Measurements from ENCODE around the gene SPTLC3. TPM values are rescaled to one million over a fixed set of nuclear protein-coding genes. Genes with fewer than 3 reads are reported as not detected.

The SPTLC3 gene
- polyA plus RNA-seq, 3 donors: 0.01 TPM; not detected in 2

GRCh38 chr20:13028001-13028400 lies 19.2 kb downstream of the SPTLC3 start:
- no peak overlapping the region for H3K27ac Mint-ChIP-seq
- intact Hi-C loops (cut with micrococcal nuclease): no loop called here
- H3K27me3 Mint-ChIP-seq (ENCODE audit: low read depth in 3 of 3): peaks cover 0 to 2% (median 2%) of the 10 kb centered on the region in 3 donors
- Histone ChIP-seq H3K4me2 (replicated peaks; ENCODE audit: extremely low read depth, low read length, poor library complexity, severe bottlenecking) (no peak overlapping the region), H3K4me1 (ENCODE audit: control insufficient read depth in 1 of 2, insufficient read depth in 2 of 2, low read length in 2 of 2) (no peaks in the 10 kb centered on the region), H3K79me2 (ENCODE audit: insufficient read depth, low read length) (no peaks in the 10 kb centered on the region), H3K9me3 (replicated peaks in 1 of 2; ENCODE audit: control insufficient read depth in 1 of 2, insufficient read depth in 1 of 2, low read length in 2 of 2) (peaks cover 0 to 5% of the 10 kb centered on the region in 2 donors), H4K20me1 (ENCODE audit: insufficient read depth, low read length) (no peaks in the 10 kb centered on the region), H3K9ac (ENCODE audit: insufficient read depth, low read length, poor library complexity, severe bottlenecking) (no peak overlapping the region), H3K4me3 (replicated peaks in 1 of 3; ENCODE audit: low read depth in 2 of 3, low read length in 3 of 3) (no peak overlapping the region), H3K27ac (ENCODE audit: low read depth in 1 of 2, low read length in 2 of 2) (no peak overlapping the region), H2AFZ (ENCODE audit: insufficient read depth, low read depth, low read length, poor library complexity, severe bottlenecking) (no peak overlapping the region), H3K27me3 (ENCODE audit: control insufficient read depth in 2 of 2, insufficient read depth in 2 of 2, low read length in 2 of 2) (no peaks in the 10 kb centered on the region), H3K36me3 (replicated peaks in 1 of 2; ENCODE audit: control insufficient read depth in 1 of 2, insufficient read depth in 2 of 2, low read length in 2 of 2) (no peaks in the 10 kb centered on the region)
- no CpG with 5 or more reads among the region's 4 CpGs for WGBS (ENCODE audit: insufficient coverage)
- no peak for DNase-seq
- H3K4me3 Mint-ChIP-seq: no peak overlapping the region
- TF ChIP-seq CTCF (IDR thresholded peaks at IDR 0.05): no peak
- peaks cover 0 to 2% of the 10 kb centered on the region in 2 donors for H3K36me3 Mint-ChIP-seq
- H3K9me3 Mint-ChIP-seq: peaks cover 2 to 13% (median 4%) of the 10 kb centered on the region in 7 donors
- no peaks in the 10 kb centered on the region for H3K4me1 Mint-ChIP-seq

- Histone ChIP-seq H3K9ac (ENCODE audit: insufficient read depth, low read length, poor library complexity, severe bottlenecking) (no peak overlapping the region), H2AFZ (ENCODE audit: insufficient read depth, low read depth, low read length, poor library complexity, severe bottlenecking) (no peak overlapping the region), H3K27ac (ENCODE audit: low read depth in 1 of 2, low read length in 2 of 2) (no peak overlapping the region), H3K9me3 (replicated peaks in 1 of 2; ENCODE audit: control insufficient read depth in 1 of 2, insufficient read depth in 1 of 2, low read length in 2 of 2) (peaks cover 0 to 5% of the 10 kb centered on the region in 2 donors), H3K4me2 (replicated peaks; ENCODE audit: extremely low read depth, low read length, poor library complexity, severe bottlenecking) (no peak overlapping the region), H3K36me3 (replicated peaks in 1 of 2; ENCODE audit: control insufficient read depth in 1 of 2, insufficient read depth in 2 of 2, low read length in 2 of 2) (no peaks in the 10 kb centered on the region), H4K20me1 (ENCODE audit: insufficient read depth, low read length) (no peaks in the 10 kb centered on the region), H3K4me1 (ENCODE audit: control insufficient read depth in 1 of 2, insufficient read depth in 2 of 2, low read length in 2 of 2) (no peaks in the 10 kb centered on the region), H3K27me3 (ENCODE audit: control insufficient read depth in 2 of 2, insufficient read depth in 2 of 2, low read length in 2 of 2) (no peaks in the 10 kb centered on the region), H3K79me2 (ENCODE audit: insufficient read depth, low read length) (no peaks in the 10 kb centered on the region), H3K4me3 (replicated peaks in 1 of 3; ENCODE audit: low read depth in 2 of 3, low read length in 3 of 3) (no peak overlapping the region)
- peaks cover 0 to 2% (median 2%) of the 10 kb centered on the region in 3 donors for H3K27me3 Mint-ChIP-seq (ENCODE audit: low read depth in 3 of 3)
- no peak for TF ChIP-seq CTCF (IDR thresholded peaks at IDR 0.05)
- H3K9me3 Mint-ChIP-seq: peaks cover 0 to 13% (median 4%) of the 10 kb centered on the region in 7 donors
- no CpG with 5 or more reads among the region's 3 CpGs for WGBS (ENCODE audit: insufficient coverage)
- H3K4me3 Mint-ChIP-seq: no peak overlapping the region
- no peaks in the 10 kb centered on the region for H3K4me1 Mint-ChIP-seq
- intact Hi-C loops (cut with micrococcal nuclease): no loop called here
- DNase-seq: no peak
- H3K36me3 Mint-ChIP-seq: peaks cover 0 to 2% of the 10 kb centered on the region in 2 donors
- H3K27ac Mint-ChIP-seq: no peak overlapping the region
These were observed 19.9 kb downstream of the SPTLC3 start for GRCh38 chr20:13028673-13029072.

Measured in CD14-positive monocyte (primary cell).